ENCODE results near the gene ADAR. TPM values are rescaled to one million over a fixed set of nuclear protein-coding genes. Genes with fewer than 3 reads are reported as not detected.

Gene ADAR
- total and polyA plus RNA-seq, 12 donors, result 18.5 to 160 (median 123) TPM

GRCh38 chr1:154571964-154572288 is 36.1 kb downstream of the ADAR start:
- H3K36me3 ChIP-seq (replicated peaks in 1 of 2), result no peaks in the 10 kb centered on the region
- no peaks in the 10 kb centered on the region for H3K27me3 ChIP-seq
- peaks cover 0 to 8% of the 10 kb centered on the region in 2 donors for H3K4me1 ChIP-seq (replicated peaks in 1 of 2)
- no peak overlapping the region for H3K27ac ChIP-seq
- intact Hi-C loops (cut with DNase I), result loop anchor here (5.0 kb wide), 2 partner anchors 185 to 300 kb away; partner anchors contain the start of gene KCNN3 (in 1 of the 2)
- H3K9me3 ChIP-seq (replicated peaks in 1 of 3), result no peaks in the 10 kb centered on the region
- TF ChIP-seq CTCF (IDR thresholded peaks at IDR 0.05), result no peak
- no peak for TF ChIP-seq POLR2A (IDR thresholded peaks at IDR 0.05)
- WGBS, 4 donors, result 90 to 96% (median 93%) methylated on average over 28 to 29 of the region's 29 CpGs
- no peak overlapping the region for H3K4me3 ChIP-seq
- no peak for DNase-seq

DNA sequence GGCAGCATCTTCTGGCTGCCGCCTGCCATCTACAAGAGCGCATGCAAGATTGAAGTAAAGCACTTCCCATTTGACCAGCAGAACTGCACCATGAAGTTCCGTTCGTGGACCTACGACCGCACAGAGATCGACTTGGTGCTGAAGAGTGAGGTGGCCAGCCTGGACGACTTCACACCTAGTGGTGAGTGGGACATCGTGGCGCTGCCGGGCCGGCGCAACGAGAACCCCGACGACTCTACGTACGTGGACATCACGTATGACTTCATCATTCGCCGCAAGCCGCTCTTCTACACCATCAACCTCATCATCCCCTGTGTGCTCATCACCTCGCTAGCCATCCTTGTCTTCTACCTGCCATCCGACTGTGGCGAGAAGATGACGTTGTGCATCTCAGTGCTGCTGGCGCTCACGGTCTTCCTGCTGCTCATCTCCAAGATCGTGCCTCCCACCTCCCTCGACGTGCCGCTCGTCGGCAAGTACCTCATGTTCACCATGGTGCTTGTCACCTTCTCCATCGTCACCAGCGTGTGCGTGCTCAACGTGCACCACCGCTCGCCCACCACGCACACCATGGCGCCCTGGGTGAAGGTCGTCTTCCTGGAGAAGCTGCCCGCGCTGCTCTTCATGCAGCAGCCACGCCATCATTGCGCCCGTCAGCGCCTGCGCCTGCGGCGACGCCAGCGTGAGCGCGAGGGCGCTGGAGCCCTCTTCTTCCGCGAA is 36.6 kb downstream of the ADAR start:
- no peak overlapping the region for H3K4me3 ChIP-seq
- DNase-seq, result no peak
- H3K9me3 ChIP-seq (replicated peaks in 1 of 3), result no peaks in the 10 kb centered on the region
- peaks cover 0 to 8% of the 10 kb centered on the region in 2 donors for H3K4me1 ChIP-seq (replicated peaks in 1 of 2)
- TF ChIP-seq POLR2A (IDR thresholded peaks at IDR 0.05) (no peak), CTCF (IDR thresholded peaks at IDR 0.05) (no peak)
- no peaks in the 10 kb centered on the region for H3K27me3 ChIP-seq
- no peaks in the 10 kb centered on the region for H3K36me3 ChIP-seq (replicated peaks in 1 of 2)
- WGBS, 4 donors, result 94 to 96% (median 95%) methylated on average over 59 of the region's 59 CpGs
- no peak overlapping the region for H3K27ac ChIP-seq
- intact Hi-C loops (cut with DNase I), result loop anchor here (5.0 kb wide), 2 partner anchors 186 to 301 kb away; partner anchors contain the start of gene KCNN3 (in 1 of the 2)

DNA sequence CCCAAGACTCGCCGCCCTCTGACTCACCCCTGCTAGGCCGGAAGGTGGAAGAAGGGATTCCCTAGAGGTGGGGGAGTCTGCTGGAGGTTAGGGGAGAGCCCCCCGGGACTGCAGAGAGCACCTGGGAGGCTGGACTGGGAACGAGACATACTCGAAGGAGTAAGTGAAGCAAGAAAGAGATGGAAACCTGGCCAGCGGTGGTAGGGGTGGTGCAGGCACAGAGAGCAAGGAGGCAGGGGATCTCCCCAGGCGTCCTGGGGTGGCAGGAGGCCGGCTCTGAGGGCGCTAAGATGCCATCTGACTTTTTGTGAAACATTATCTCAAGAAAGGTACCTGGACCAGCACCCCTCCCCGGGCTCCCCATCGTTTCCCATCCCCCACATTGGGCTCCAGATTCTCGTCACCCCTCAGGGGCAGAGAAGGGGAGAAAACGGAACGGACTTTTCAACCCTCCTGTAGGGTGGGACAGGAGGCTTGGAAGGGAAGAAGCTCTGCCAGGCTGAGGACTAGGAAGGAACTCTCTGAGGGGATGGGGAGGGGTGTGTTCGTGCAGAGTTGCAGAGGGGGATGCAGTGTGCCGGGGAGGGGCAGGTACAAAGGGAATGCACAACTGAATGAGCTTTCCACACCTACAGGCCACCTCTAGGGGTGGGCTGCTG is 39.7 kb downstream of the ADAR start:
- TF ChIP-seq POLR2A (IDR thresholded peaks at IDR 0.05), result no peak
- TF ChIP-seq CTCF (IDR thresholded peaks at IDR 0.05), result no peak
- H3K36me3 ChIP-seq (replicated peaks in 1 of 2), result no peaks in the 10 kb centered on the region
- DNase-seq, result no peak
- intact Hi-C loops (cut with DNase I), result loop anchor here in 1 of 2 donors (10.0 kb wide), 1 partner anchor 87 kb away; no protein-coding TSS in a partner anchor
- H3K27me3 ChIP-seq, result no peaks in the 10 kb centered on the region
- peaks cover 0 to 8% of the 10 kb centered on the region in 2 donors for H3K4me1 ChIP-seq (replicated peaks in 1 of 2)
- H3K27ac ChIP-seq, result peak overlapping the region in 1 of 5 donors; percentile 34
- no peak overlapping the region for H3K4me3 ChIP-seq
- no peaks in the 10 kb centered on the region for H3K9me3 ChIP-seq (replicated peaks in 1 of 3)
- 32 to 37% (median 35%) methylated on average over 17 of the region's 17 CpGs for WGBS, 4 donors

DNA sequence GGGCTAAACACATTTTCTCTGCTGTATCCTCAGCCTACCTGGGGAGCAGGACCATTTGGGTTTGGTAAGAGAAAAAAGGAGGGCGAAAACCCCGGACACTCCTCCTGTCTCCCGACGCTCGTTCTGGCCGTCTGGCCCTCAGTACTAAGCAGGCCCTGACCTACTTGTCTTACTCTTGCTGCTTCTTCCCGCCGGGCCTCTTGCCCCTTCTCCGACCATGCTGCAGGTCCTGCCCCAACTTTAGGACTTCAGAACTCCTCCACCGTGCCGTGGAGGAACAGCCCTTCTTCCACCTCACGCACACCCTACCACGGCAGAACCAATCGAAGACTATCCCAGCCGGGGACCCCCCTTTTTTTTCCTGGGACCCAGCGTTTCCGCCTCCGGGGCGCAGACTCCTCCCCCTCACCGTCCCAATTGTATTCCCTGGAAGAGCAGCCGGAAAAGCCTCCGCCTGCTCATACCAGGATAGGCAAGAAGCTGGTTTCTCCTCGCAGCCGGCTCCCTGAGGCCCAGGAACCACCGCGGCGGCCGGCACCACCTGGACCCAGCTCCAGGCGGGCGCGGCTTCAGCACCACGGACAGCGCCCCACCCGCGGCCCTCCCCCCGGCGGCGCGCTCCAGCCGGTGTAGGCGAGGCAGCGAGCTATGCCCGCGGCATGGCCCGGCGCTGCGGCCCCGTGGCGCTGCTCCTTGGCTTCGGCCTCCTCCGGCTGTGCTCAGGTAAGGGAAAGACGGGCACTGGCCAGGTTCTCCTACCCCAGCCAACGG is 40.4 kb downstream of the ADAR start, which contains the start of gene CHRNB2:
TSS of gene CHRNB2 (plus strand) at position 393 of the 771 bp plus-strand sequence. CDS start at position 660, 267 bp downstream.
- Histone ChIP-seq H3K4me3 (no peak within 1 kb of the TSS), H3K4me1 (replicated peaks in 1 of 2) (peaks cover 0 to 8% of the 10 kb centered on the region in 2 donors), H3K9me3 (replicated peaks in 1 of 3) (no peaks in the 10 kb centered on the region), H3K27ac (peak within 1 kb of the TSS in 1 of 5 donors; percentile 34), H3K36me3 (replicated peaks in 1 of 2) (no peaks in the 10 kb centered on the region), H3K27me3 (no peaks in the 10 kb centered on the region)
- intact Hi-C loops (cut with DNase I), result loop anchor here in 1 of 2 donors (10.0 kb wide), 1 partner anchor 87 kb away; no protein-coding TSS in a partner anchor
- TF ChIP-seq POLR2A (IDR thresholded peaks at IDR 0.05), result no peak
- peak in 1 of 6 experiments; percentile 31 for TF ChIP-seq CTCF (IDR thresholded peaks at IDR 0.05)
- 2 to 4% (median 2%) methylated on average over 19 to 53 of the region's 53 CpGs for WGBS, 4 donors
- peak; percentile 64 to 81 (median 75) for DNase-seq

Data from adrenal gland (tissue), 12 donors.